Measurements from ENCODE around the gene TMEM59L. TPM values are rescaled to one million over a fixed set of nuclear protein-coding genes. Genes with fewer than 3 reads are reported as not detected.

Gene TMEM59L
- total and polyA plus RNA-seq, 2 donors: 3.9 to 5.5 TPM

DNA sequence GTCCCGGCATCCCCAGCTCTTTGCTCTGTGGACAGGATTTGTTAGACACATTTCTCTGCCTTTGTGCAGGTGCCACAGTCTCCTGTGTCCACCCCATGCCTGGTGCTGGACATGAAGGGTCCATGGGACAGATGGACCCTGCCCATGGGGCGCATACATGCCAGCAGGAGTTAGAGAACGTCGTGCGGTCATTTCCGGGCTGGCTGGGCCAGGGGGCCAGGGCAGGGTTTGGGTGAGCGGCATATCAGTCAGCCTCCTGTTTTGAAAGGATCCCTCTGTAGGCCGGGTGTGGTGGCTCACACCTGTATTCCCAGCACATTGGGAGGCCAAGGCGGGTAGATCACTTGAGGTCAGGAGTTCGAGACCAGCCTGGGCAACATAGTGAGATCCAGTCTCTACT lies 35.1 kb downstream of the TMEM59L start:
- no peak for DNase-seq (ENCODE audit: extremely low spot score)
- H3K27ac ChIP-seq (ENCODE audit: low read depth): no peak overlapping the region
- no peak overlapping the region for H3K4me3 ChIP-seq (ENCODE audit: low read depth, low read length)
- H3K36me3 ChIP-seq (ENCODE audit: insufficient read depth): no peaks in the 10 kb centered on the region
- 94% methylated on average over 10 of the region's 10 CpGs for WGBS
- H3K4me1 ChIP-seq (ENCODE audit: insufficient read depth): no peaks in the 10 kb centered on the region

GRCh38 chr19:18648973-18649315 lies 36.3 kb downstream of the TMEM59L start:
- H3K36me3 ChIP-seq (ENCODE audit: insufficient read depth): no peaks in the 10 kb centered on the region
- no peak overlapping the region for H3K4me3 ChIP-seq (ENCODE audit: low read depth, low read length)
- H3K27ac ChIP-seq (ENCODE audit: low read depth): no peak overlapping the region
- H3K4me1 ChIP-seq (ENCODE audit: insufficient read depth): no peaks in the 10 kb centered on the region
- DNase-seq (ENCODE audit: extremely low spot score): no peak
- 50% methylated on average over 13 of the region's 13 CpGs for WGBS

- WGBS: 7% methylated on average over 25 of the region's 25 CpGs
- Histone ChIP-seq H3K4me1 (ENCODE audit: insufficient read depth) (no peaks in the 10 kb centered on the region), H3K4me3 (ENCODE audit: low read depth, low read length) (no peak overlapping the region), H3K27ac (ENCODE audit: low read depth) (peak overlapping the region; percentile 19), H3K36me3 (ENCODE audit: insufficient read depth) (no peaks in the 10 kb centered on the region)
- no peak for DNase-seq (ENCODE audit: extremely low spot score)
Measured at GRCh38 chr19:18649371-18650020, 36.8 kb downstream of the TMEM59L start.

DNA sequence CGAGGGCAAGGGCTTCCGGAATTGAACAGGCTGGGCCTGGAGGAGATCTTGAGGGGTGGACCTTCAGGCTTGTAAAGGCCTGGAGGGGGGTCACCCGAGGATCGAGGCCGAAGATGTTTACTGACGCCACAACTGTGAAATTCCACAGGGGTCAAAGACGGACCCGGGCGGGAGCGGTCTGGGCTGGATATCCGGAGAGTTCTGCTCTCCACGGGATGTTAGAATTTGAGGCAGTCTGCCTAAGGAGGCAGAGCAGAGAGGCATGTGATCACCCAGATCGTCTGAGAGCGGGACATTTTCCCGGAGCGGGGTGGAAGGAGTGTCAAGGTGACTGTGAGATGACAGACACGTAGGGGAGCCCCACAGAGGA lies 37.3 kb downstream of the TMEM59L start:
- no peaks in the 10 kb centered on the region for H3K4me1 ChIP-seq (ENCODE audit: insufficient read depth)
- H3K4me3 ChIP-seq (ENCODE audit: low read depth, low read length): no peak overlapping the region
- peak overlapping the region; percentile 19 for H3K27ac ChIP-seq (ENCODE audit: low read depth)
- 12% methylated on average over 17 of the region's 17 CpGs for WGBS
- DNase-seq (ENCODE audit: extremely low spot score): no peak
- H3K36me3 ChIP-seq (ENCODE audit: insufficient read depth): no peaks in the 10 kb centered on the region

DNA sequence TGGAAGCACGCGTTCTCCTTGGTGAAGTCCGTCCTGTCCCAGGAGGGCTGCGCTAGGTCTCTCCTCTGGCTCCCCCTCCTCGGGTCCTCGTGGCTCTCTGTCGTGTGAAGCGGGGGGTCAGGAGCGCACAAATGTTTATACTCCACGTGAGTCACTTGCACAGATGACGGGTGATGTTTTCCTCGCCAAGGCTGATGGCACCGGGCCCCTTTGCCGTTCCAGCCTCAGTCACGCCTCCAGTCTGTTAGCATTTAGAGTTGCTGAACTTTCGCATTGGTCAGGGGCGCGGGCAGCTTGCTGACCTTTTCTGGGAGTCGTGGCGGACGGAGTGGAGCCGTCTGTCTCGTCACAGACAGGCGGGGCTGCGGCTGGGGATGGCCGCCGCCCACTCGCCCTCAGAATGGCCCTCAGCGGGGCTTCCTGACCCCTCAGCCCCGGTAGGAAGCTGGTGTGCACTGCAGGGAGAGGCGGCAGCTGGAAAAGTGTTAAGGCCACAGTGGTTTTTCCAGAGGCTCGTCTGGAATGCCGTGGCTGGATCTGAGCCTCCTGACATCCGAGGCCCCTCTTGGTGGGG lies 37.9 kb downstream of the TMEM59L start:
- Histone ChIP-seq H3K4me1 (ENCODE audit: insufficient read depth) (no peaks in the 10 kb centered on the region), H3K4me3 (ENCODE audit: low read depth, low read length) (no peak overlapping the region), H3K27ac (ENCODE audit: low read depth) (peak overlapping the region; percentile 52), H3K36me3 (ENCODE audit: insufficient read depth) (no peaks in the 10 kb centered on the region)
- WGBS: 18% methylated on average over 34 of the region's 34 CpGs
- no peak for DNase-seq (ENCODE audit: extremely low spot score)

DNA sequence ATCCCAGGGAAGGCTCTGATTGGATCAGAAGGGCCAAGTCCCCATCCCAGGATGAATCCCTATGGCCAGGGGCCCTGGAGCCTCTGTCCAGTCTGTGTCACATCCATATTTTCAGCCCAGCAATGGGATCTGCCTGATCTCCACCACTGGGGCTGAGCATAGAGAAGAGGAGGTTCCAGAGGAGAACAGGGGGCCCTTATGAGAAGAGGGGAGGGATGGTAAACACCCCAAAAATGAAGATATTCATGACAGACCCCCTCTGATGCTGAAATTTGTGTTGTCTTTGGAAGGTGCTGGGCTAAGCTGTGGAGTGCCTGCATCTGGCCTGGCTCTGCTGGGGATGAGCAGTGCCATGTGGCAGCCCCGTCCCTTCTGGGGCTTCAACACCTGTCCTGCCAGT lies 38.6 kb downstream of the TMEM59L start:
- no peak overlapping the region for H3K4me3 ChIP-seq (ENCODE audit: low read depth, low read length)
- WGBS: 100% methylated on average over 1 of the region's 1 CpG
- no peak for DNase-seq (ENCODE audit: extremely low spot score)
- no peaks in the 10 kb centered on the region for H3K4me1 ChIP-seq (ENCODE audit: insufficient read depth)
- no peaks in the 10 kb centered on the region for H3K36me3 ChIP-seq (ENCODE audit: insufficient read depth)
- no peak overlapping the region for H3K27ac ChIP-seq (ENCODE audit: low read depth)

GRCh38 chr19:18651733-18652132 lies 39.1 kb downstream of the TMEM59L start:
- WGBS: 85% methylated on average over 6 of the region's 6 CpGs
- Histone ChIP-seq H3K27ac (ENCODE audit: low read depth) (no peak overlapping the region), H3K4me1 (ENCODE audit: insufficient read depth) (no peaks in the 10 kb centered on the region), H3K4me3 (ENCODE audit: low read depth, low read length) (no peak overlapping the region), H3K36me3 (ENCODE audit: insufficient read depth) (no peaks in the 10 kb centered on the region)
- DNase-seq (ENCODE audit: extremely low spot score): no peak

DNA sequence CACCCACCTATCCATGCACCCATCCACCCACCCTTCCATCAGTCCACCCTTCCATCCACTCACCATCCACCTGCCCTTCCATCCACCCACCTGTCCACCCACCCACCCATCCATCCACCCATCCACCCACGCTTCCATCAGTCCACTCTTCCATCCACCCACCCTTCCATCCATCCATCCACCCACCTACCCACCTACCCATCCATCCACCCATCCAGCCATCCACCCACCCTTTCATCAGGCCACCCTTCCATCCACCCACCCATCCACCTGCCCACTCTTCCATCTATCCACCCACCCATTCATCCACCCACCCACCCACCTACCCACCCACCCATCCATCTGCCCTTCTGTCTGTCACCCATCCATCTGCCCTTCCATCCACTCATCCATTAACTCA lies 41.2 kb downstream of the TMEM59L start:
- no peaks in the 10 kb centered on the region for H3K4me1 ChIP-seq (ENCODE audit: insufficient read depth)
- no peak overlapping the region for H3K27ac ChIP-seq (ENCODE audit: low read depth)
- WGBS: 98% methylated on average over 1 of the region's 1 CpG

GRCh38 chr19:18654469-18654868 lies 41.8 kb downstream of the TMEM59L start:
- Histone ChIP-seq H3K4me1 (ENCODE audit: insufficient read depth) (no peaks in the 10 kb centered on the region), H3K36me3 (ENCODE audit: insufficient read depth) (no peaks in the 10 kb centered on the region), H3K4me3 (ENCODE audit: low read depth, low read length) (no peak overlapping the region), H3K27ac (ENCODE audit: low read depth) (no peak overlapping the region)
- DNase-seq (ENCODE audit: extremely low spot score): no peak
- WGBS: 95% methylated on average over 7 of the region's 7 CpGs

More for the DNA sequence above, 41.2 kb downstream of the TMEM59L start:
- H3K36me3 ChIP-seq (ENCODE audit: insufficient read depth): no peaks in the 10 kb centered on the region
- no peak overlapping the region for H3K4me3 ChIP-seq (ENCODE audit: low read depth, low read length)
- no peak for DNase-seq (ENCODE audit: extremely low spot score)

DNA sequence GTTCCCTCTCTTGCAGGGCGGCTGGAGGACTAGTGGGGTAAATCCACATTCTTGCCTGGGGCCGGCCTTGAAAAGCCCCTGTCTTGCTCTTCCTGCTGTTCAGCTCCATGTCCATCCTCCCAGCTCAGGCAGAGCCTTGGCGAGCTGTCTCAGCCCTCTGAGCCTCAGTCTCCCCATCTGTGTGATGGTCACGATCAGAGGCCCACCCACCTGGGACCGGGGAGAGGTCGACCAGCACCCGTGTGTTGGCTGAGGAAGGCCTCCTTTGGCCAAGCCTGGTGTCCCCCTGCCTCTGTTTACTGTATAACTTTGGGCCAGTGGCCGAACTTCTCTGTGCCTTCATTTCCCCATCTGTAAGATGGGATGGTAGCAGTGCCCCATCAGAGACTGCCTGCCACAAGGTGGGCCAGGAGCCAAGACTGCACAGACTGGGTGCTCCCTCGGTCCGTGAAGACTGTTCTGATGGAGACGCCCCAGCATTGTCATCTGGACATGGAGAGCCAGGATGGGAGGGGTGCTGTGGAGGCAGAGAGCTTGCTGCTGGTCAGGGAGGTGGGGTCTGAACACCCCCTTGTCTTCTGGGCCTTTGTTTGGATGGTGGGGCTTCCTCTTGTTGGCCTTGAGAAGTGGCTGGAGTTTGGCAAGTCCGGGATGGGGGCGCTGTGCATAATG lies 42.6 kb downstream of the TMEM59L start:
- Histone ChIP-seq H3K4me3 (ENCODE audit: low read depth, low read length) (no peak overlapping the region), H3K4me1 (ENCODE audit: insufficient read depth) (no peaks in the 10 kb centered on the region), H3K36me3 (ENCODE audit: insufficient read depth) (no peaks in the 10 kb centered on the region), H3K27ac (ENCODE audit: low read depth) (no peak overlapping the region)
- 96% methylated on average over 13 of the region's 13 CpGs for WGBS
- no peak for DNase-seq (ENCODE audit: extremely low spot score)

DNA sequence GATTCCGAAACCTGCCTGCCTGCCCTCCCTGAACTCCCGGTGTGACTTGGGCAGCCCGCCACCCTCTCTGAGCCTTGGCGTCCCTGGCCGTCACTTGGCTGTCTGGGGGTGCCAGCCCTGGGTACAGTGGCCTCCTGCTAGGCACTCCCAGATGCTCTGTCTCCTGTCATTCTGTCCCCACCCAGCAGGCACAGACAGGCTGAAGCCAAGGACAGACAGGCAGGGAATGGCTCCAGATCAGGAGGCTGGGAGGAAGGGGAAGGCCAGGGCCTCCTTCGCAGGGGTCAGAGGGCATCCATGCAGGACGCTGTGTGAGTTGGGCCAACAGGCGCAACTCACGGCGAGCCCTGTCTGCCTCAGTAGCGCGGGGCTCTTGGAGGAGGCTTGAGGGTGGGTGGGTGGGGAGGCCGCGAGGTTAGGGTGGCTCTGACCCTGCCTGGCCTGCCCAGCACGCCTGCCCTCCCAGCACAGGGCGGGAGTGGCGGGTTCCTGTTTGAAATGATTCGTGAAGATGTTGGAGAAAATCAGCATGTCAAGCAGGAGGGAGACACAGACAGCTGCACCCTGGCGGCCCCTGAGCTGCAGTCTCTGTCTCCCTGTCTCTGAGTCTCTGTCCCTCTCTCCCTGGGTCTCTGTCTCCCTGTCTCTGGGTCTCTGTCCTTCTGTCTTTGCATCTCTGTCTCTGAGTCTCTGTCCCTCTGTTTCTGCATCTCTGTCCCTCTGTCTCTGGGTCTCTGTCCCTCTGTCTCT lies 43.8 kb downstream of the TMEM59L start:
- H3K4me3 ChIP-seq (ENCODE audit: low read depth, low read length): no peak overlapping the region
- WGBS: 89% methylated on average over 19 of the region's 19 CpGs
- H3K27ac ChIP-seq (ENCODE audit: low read depth): no peak overlapping the region
- no peak for DNase-seq (ENCODE audit: extremely low spot score)
- H3K36me3 ChIP-seq (ENCODE audit: insufficient read depth): no peaks in the 10 kb centered on the region
- H3K4me1 ChIP-seq (ENCODE audit: insufficient read depth): no peaks in the 10 kb centered on the region

DNA sequence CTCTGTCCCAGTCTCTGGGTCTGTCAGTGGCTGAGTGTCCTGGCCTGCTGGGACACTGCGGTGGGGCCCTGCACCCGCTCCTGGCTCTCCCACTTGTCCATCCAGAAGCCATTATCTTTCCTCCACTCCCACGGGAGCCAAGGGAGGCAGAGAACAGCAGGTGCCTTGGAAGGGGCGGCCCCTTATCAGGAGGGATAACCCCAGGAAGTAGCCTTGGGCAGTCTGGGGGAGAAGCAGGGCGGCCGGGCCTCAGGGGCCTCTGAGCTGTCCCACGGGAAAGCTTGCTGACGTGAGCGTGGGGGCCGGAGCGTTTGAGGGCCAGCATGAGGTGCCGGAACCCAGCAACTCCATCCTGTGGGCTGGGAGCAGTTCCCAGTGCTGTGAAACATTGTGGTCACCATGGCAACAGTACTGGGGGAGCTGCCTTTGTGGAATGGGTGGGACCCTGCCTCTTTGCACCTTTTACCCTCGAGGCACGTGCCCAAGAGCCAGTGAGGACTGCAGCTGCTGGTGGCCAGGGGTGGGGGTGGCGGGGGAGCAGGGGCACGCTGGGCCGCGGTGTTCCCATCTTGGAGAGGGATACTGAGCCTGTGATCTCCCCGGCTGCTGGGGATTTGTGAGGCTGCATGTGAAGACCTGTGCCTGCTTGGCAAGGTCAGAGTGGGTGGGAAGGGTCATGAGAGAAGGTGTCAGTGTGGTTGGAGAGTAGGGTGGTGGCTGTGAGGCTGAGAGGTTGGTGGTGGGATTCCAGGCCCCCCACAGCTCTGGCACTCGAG lies 45.1 kb downstream of the TMEM59L start:
- Histone ChIP-seq H3K27ac (ENCODE audit: low read depth) (no peak overlapping the region), H3K36me3 (ENCODE audit: insufficient read depth) (no peaks in the 10 kb centered on the region), H3K4me1 (ENCODE audit: insufficient read depth) (no peaks in the 10 kb centered on the region), H3K4me3 (ENCODE audit: low read depth, low read length) (no peak overlapping the region)
- 42% methylated on average over 20 of the region's 20 CpGs for WGBS
- DNase-seq (ENCODE audit: extremely low spot score): no peak

DNA sequence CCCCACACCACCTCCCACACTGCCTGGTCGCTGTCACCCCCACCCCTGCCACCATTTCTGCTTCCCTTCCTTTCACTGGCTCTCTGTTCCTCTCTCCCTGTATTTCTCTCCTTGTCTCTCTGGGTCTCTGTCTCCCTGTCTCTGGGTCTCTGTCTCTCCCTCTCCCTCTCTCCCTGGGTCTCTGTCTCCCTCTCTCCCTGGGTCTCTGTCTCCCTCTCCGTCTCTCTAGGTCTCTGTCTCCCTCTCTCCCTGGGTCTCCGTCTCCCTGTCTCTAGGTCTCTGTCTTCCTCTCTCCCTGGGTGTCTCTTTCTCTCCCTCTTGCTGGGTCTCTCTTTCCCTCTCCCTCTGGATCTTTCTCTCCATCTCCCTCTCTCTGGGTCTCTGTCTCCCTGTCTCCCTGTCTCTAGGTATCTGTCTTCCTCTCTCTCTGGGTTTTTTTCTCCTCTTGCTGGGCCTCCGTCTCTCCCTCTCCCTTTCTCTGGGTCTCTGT lies 45.7 kb downstream of the TMEM59L start:
- no peaks in the 10 kb centered on the region for H3K36me3 ChIP-seq (ENCODE audit: insufficient read depth)
- no peak for DNase-seq (ENCODE audit: extremely low spot score)
- H3K4me1 ChIP-seq (ENCODE audit: insufficient read depth): no peaks in the 10 kb centered on the region
- 89% methylated on average over 4 of the region's 4 CpGs for WGBS
- no peak overlapping the region for H3K27ac ChIP-seq (ENCODE audit: low read depth)
- no peak overlapping the region for H3K4me3 ChIP-seq (ENCODE audit: low read depth, low read length)

Measured in urinary bladder (tissue), 4 donors.